SK-N-MC (cell line): Measurements from ENCODE around the gene FAM131A.

ENCODE experiments used
- EZH2 ChIP-seq: fragments of 200-600 bp; sonication (generic); IDR thresholded peaks from one replicate; pipeline ENCODE4 v1.6.1; 2017; ENCODE audit warnings: antibody characterized with exemption
- FOXP2 ChIP-seq: optimal IDR thresholded peaks from 2 replicates; pipeline ENCODE3; 2011; ENCODE audit warnings: mild to moderate bottlenecking, moderate library complexity; ENCODE audit not compliant: insufficient read depth; ENCODE audit errors: extremely low read length, control extremely low read depth
- POLR2AphosphoS5 ChIP-seq: IDR thresholded peaks from 2 replicates; pipeline ENCODE4 v1.6.1; 2012; ENCODE audit warnings: mild to moderate bottlenecking, low read depth, low read length, borderline replicate concordance

DNA sequence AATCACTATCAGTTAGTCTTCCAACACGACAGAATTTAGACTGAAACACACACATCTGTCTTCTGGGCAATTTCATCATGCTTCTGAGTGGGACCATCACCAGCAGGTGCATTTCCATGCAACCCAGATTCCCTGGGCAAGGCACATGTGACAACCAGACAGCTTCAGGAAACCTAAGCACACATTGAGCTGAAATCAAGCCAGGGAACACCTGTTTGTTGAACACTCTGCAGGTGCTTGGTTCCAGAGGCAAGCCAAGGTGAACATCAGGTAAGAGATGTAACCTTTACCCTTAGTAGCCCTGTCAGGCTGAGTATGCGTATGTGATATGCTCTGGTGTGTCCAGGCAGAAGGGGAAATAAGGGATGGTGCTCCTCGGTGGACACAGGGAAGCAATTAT, 41.6 kb upstream of the FAM131A start:
- TF ChIP-seq EZH2 (no peak), POLR2AphosphoS5 (no peak), FOXP2 (no peak)
